Nephron progenitor cell (in vitro differentiated cells): Measurements from ENCODE around the gene ITCH.

Source experiments
- DNase-seq: peaks from one replicate; pipeline ENCODE4 v3.0.0; 2021
- H3K27ac Mint-ChIP-seq: 2 replicates; pipeline ENCODE4 v1.8.0; 2021; ENCODE audit warnings: mild to moderate bottlenecking, moderate library complexity, mixed read lengths
- H3K27me3 Mint-ChIP-seq: 2 replicates; pipeline ENCODE4 v1.8.0; 2021; ENCODE audit warnings: mild to moderate bottlenecking, low read depth, mixed read lengths; ENCODE audit not compliant: poor library complexity
- H3K36me3 Mint-ChIP-seq: 2 replicates; pipeline ENCODE4 v1.8.0; 2021; ENCODE audit warnings: low read depth, mixed read lengths
- H3K4me1 Mint-ChIP-seq: 2 replicates; pipeline ENCODE4 v1.8.0; 2021; ENCODE audit warnings: mixed read lengths
- H3K4me3 Mint-ChIP-seq: 2 replicates; pipeline ENCODE4 v1.8.0; 2021; ENCODE audit warnings: mild to moderate bottlenecking, moderate library complexity, mixed read lengths
- H3K9me3 Mint-ChIP-seq: 2 replicates; pipeline ENCODE4 v1.8.0; 2021; ENCODE audit warnings: mild to moderate bottlenecking, moderate library complexity, mixed read lengths
- CTCF ChIP-seq: fragments of 200-600 bp; sonication (generic); IDR thresholded peaks from 2 replicates; pipeline ENCODE4 v1.5.0; 2021; ENCODE audit warnings: antibody characterized with exemption

The ITCH gene

DNA sequence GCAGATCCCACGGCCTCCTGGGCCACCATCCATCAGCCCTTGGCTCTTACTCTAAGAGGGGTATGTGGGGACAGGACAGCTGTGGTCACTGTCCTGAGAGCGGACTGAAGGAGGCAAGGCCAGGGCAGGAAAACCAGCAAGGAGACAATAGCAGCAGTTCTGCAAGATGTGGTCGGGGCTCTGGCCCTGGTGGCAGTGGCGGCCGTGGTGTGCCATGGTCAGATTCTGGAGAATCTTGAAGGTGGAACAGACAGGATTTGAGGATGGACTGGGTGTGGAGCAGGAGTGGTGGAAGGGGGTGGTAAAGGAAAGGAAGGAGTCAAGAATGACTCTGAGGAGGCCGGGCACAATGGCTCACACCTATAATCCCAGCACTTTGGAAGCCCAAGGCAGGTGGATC is 189.5 kb downstream of the ITCH start:
- TF ChIP-seq CTCF: no peak
- H3K27me3 Mint-ChIP-seq: peaks cover 18% of the 10 kb centered on the region
- DNase-seq: no peak
- no peaks in the 10 kb centered on the region for H3K9me3 Mint-ChIP-seq
- H3K4me1 Mint-ChIP-seq: peaks cover 13% of the 10 kb centered on the region
- H3K4me3 Mint-ChIP-seq: no peak overlapping the region
- no peaks in the 10 kb centered on the region for H3K36me3 Mint-ChIP-seq
- H3K27ac Mint-ChIP-seq: peak overlapping the region; percentile 77

- peaks cover 20% of the 10 kb centered on the region for H3K4me1 Mint-ChIP-seq
- no peak overlapping the region for H3K4me3 Mint-ChIP-seq
- peaks cover 18% of the 10 kb centered on the region for H3K27me3 Mint-ChIP-seq
- TF ChIP-seq CTCF: no peak
- no peaks in the 10 kb centered on the region for H3K36me3 Mint-ChIP-seq
- DNase-seq: no peak
- H3K27ac Mint-ChIP-seq: no peak overlapping the region
- no peaks in the 10 kb centered on the region for H3K9me3 Mint-ChIP-seq
Observed at GRCh38 chr20:34553366-34553867, 190.3 kb downstream of the ITCH start.

DNA sequence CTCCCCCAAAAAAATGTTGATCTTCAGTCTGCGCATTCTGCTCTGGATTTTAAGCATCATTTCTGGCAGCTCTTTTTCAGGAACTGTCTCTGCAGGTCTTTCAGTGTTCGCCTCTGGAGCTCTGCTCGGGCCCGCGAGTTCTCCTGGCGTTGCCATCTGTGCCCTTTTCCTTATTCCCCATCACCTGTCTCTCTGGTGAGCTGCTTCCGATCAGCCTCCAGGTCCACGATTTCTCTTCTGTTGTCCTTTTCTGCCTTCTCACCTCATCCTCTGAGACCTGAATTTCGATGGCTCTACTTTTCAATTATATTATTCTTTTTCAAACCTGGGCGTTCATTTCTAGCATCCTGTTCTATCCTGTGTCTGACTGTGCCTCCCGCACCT is 194.9 kb downstream of the ITCH start:
- Mint-ChIP-seq H3K4me1 (peaks cover 7% of the 10 kb centered on the region), H3K27me3 (peaks cover 23% of the 10 kb centered on the region), H3K27ac (no peak overlapping the region), H3K36me3 (peaks cover 4% of the 10 kb centered on the region), H3K4me3 (peak overlapping the region; percentile 84), H3K9me3 (no peaks in the 10 kb centered on the region)
- DNase-seq: no peak
- no peak for TF ChIP-seq CTCF

DNA sequence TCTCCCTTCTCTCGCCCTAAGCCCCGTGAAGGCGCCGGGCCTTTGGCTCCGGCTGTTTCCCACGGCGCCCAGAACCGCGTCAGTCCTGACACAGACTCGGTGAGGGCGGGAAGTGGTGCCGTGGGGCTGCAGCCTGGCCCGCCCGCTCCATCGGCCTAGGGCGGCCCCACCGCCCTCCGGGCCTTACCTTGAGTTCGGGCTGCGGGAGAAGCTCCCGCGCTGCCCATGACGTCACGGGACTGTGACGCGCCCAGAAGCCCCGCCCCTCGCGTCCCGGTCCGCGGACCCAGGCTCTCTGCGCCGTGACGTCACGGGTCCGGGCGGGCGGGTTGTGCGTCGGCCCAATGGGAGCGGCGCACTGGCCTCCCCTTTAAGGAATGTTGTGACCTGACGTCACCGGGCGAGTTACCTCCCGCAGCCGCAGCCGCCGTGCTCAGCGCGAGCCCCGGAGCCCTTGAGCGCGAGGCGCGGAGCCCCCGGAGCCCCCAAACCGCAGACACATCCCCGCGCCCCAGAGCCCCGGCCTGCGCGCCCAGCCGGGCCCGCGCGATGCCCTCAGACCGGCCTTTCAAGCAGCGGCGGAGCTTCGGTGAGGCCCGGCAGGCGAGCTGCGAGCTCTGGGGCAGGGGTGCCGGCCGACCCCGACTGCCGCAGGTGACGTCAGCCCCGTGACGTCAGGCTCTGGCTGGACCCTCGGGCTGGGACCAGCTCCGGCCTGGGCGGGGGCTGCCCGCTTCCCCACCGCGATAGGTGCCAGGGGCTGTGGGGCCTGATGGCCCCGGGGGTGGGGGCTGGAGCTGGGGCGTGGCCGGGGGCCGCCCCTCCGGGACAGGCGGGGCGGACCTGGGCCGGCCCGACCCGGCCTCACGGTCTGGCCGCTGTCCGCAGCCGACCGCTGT is 195.5 kb downstream of the ITCH start, which contains the start of gene MAP1LC3A:
Gene MAP1LC3A (plus strand): TSS at position 399 of the 899 bp plus-strand sequence. CDS start 151 bp downstream, at position 550.
- no peak for TF ChIP-seq CTCF
- Mint-ChIP-seq H3K36me3 (peaks cover 4% of the 10 kb centered on the region), H3K27ac (no peak within 1 kb of the TSS), H3K4me3 (peak within 1 kb of the TSS; percentile 84), H3K4me1 (peaks cover 7% of the 10 kb centered on the region), H3K27me3 (peaks cover 25% of the 10 kb centered on the region), H3K9me3 (no peaks in the 10 kb centered on the region)
- DNase-seq: peak; percentile 98

GRCh38 chr20:34559311-34560140 is 196.5 kb downstream of the ITCH start:
- H3K27me3 Mint-ChIP-seq: peaks cover 25% of the 10 kb centered on the region
- no peaks in the 10 kb centered on the region for H3K9me3 Mint-ChIP-seq
- H3K4me3 Mint-ChIP-seq: peak overlapping the region; percentile 73
- peak; percentile 28 for DNase-seq
- TF ChIP-seq CTCF: no peak
- peaks cover 7% of the 10 kb centered on the region for H3K4me1 Mint-ChIP-seq
- H3K27ac Mint-ChIP-seq: no peak overlapping the region
- H3K36me3 Mint-ChIP-seq: peaks cover 11% of the 10 kb centered on the region
